Hematopoietic multipotent progenitor cell treated with erythropoietin and hydrocortisone succinate and interleukin-3 and kit ligand, for 6 days (in vitro differentiated cells): ENCODE data around the gene TCF19.

Source experiments
- DNase-seq: peaks from one replicate; pipeline ENCODE4 v3.0.0-alpha.2; 2015

Gene TCF19, protein sequence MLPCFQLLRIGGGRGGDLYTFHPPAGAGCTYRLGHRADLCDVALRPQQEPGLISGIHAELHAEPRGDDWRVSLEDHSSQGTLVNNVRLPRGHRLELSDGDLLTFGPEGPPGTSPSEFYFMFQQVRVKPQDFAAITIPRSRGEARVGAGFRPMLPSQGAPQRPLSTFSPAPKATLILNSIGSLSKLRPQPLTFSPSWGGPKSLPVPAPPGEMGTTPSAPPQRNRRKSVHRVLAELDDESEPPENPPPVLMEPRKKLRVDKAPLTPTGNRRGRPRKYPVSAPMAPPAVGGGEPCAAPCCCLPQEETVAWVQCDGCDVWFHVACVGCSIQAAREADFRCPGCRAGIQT

DNA sequence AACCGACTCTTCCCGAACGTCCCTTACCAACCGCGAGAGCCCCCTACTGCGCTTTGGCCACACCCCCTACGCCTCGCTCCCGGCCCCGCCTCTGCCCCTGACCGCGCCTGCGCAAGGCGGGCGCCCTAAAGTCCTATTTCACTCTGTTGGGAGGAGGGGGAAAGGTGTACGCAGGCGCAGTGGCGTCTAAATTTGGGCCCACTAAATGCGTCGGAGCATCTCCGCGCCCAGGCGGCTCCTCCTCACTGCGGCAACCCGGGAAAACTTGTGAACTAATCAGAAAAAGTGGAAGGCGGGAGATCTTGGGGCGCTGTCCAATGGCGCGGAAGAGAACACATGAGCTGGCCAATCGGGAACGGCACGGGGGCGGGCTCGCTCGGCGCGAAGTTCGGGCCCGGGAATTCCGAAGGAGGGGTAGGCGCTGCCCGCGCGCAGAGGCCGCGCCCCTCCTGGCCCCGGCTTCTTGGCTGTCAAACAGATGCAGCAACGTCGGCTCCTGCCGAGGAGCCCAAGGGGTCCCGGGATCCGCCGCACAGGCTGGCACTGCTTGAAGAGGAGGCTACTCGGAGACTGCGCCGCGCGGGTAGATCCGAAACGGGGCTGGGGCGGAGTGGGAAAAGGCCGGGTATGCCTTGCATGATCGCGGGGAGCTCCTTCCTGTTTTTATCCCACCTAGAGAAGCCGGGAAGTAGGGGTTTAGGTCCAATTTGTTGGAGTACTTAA lies at the start of gene TCF19:
TCF19 (plus strand) TSS at position 450 of the 723 bp plus-strand sequence. CDS start 881 bp downstream, outside the sequence.
- DNase-seq, result peak; percentile 99

DNA sequence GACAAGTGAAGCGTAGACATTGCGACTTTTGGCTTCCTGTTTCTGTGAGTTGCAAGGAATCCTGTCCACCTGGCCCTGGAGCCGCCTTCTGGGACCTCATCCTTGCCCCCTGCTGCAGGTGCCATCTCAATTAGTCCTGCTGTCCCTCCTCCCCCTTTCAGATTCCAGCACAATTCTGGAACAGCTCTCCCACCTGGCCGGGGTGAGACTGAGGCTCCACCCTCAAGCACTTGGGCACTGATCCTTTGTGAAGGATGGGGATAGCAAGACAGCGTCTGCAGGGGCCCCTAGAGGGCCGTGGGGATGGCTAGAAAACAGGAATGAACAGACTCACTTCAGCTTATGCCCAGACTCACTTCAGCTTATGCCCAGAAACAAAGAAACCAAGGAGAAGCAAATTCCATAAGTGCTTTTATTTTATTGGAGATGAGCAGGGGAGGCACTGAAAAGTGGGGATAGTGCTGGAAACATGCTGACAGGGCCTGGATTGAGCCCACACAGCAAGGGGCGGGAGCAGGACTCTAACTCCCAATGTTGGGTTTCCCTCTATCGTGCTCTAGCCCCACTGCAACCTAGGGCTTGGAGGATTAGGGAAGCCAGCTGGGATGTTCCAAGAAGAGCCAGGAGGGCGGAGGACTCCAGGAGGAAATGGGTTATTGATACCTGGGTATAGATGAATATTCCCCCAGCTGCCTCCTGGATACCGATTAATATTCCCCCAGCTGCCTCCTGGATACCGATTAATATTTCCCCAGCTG lies 47.4 kb upstream of the TCF19 start:
- no peak for DNase-seq

DNA sequence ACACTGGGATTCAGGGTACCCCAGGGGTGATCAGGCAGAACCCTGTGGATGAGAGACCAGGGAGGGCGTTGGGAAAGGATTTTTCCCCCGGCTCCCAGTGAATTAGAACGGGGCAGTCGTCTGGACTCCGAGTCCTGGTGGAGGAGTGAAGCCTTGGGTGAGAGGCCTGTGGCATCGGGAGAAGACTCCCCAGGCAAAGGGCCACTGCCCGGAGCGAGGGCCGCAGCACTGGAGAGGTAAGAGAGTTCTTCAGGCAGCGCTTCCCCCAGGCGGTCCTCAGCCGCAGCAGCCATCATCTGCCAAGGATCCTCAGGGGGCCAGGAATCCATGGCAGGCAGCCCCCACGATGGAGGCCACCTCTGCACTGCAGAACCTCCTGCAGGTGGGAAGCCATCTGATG lies 46.7 kb upstream of the TCF19 start:
- no peak for DNase-seq

DNA sequence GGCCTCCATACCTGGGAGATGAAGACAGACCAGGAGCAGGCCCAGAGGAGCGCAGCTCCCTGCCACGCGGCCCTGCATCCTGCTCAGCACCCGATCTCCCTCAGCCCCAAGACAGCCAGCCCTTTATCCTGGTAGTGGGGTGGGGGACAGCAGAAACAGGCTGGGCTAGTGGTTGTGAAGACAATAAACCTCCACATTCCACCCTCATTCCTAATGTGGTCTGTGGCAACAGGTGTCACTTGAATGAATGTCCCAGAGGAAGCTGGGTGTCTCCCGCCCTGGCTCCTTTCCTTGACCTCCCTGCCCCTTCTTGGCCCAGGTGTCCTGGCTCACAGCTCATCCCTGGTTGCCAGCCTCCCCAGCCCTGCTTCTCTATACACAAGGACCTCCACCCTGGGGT lies 45.9 kb upstream of the TCF19 start, which contains the start of gene C6orf15:
C6orf15 (minus strand) TSS at position 98 of the 400 bp plus-strand sequence; CDS start at position 78, 20 bp downstream.
- no peak for DNase-seq

DNA sequence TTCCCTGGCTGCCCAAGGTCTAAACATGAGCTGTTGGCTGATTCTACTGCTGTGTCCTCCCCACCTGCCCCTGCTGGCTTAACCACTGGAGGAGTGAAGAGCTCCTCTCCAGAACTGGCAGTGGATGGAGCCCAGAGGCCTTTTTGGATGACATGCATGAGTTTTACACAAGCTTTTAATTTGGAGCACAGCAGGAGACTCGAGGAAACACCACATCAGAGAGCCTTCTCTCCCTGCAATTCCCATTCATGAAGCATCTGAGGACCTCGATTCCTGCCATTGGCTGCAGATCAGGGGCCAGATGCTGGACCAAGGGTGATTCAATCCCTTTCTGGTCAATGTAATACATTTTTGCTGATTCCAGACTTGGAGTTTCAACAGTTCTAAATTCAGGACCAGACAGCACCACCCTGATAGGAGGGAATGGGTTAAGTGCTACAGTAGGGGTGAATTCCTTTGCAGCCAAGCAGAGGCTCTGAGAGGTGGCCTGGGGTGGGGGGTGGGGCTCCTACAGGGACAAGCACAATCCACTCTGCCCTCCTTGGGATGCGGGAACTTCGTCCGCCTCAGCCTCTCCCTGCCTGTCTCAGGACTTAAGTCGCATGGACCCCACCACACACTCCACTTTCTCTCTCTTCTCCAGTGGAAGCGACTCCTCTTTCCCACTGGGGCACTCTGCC lies 44.4 kb upstream of the TCF19 start:
- DNase-seq, result no peak

DNA sequence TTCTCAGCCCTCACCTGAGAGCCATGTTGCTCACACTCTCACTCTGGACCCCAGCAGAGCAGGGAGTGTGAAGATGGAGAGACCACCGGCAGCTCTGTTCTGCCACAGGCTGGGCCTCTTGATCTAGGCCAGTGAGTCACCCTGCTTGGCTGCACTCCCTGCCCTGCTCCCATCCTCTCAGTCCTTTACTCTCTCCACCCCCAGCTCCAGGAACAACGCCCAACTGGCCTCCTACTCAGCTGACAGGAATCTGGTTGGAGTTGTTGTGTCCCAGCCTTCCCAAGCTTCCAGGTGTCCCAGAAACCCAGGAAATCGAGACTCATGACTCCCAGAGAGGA lies 43.9 kb upstream of the TCF19 start, which contains the start of gene PSORS1C1:
PSORS1C1 (plus strand) TSS at position 260 of the 338 bp plus-strand sequence. CDS start 14,833 bp downstream, outside the sequence.
- no peak for DNase-seq

DNA sequence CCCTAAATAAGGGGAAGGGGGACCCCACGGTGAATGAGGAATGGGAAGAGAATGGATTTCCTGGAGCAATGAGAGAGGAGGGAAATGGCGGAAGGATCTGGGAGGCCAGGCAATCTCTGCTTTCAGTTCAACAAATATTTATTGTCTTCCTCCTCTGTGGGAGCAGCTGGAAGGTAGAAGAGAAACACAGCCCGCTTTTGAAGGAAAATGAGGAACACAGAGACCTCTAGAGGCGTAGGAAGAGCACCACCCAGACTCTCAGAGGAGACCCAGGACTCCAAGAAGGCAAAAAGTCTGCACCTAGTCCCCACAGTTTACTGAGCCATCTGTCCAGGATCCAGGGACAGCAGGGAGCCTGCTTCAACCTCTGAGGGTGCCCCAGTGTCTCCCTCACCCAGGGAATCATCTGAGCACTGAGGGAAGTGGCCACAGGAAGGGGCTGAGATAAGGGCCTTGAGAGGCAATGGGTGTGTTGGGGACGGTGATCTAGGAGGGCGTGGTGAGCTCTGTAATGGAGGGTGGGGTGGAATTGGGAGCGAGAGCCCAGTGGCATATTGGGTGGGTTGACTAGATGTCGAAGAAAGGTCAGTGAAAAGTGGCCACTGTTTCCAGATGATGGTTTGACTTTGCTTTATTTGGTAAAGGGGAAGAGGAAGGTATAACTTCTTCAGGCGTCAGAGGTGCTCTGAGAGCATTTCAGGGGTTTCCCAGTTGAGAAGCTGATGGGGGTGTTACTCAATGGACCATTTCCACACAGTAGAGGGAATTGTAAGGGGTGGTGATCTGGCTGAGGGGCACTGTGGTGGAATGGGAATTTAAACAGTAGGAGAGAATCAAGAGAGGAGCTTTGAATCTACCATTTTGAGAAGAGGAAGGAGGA lies 43.2 kb upstream of the TCF19 start:
- peak; percentile 54 for DNase-seq

DNA sequence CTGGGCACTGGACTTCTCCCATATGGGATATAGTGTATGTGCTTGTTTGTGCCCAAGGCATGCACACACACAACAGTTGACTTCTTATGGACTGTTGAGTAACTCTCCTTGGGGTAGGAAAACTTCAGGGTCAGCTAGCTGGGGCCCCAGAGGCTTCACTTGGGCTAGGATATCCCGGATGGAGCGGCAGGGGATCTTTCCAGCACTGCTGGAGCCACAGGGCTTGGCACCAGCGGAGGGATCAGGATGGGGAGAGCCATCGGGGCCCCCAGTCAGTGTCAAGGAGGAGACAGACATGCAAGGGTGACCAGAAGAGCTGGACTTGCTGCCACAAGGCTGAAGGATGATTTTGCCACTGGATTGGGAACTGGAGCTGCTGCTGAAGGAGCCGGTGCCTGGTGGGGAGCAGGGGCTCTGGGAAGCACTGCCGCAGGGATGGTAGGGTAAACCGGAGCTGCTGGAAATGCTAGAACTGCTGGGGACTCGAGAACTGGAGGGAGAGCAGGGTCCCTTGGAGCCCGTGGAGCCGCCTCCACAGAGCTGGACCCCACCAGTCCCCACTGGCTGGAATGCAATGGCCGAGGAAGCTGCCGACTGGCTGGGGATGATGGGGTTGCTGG lies 42.3 kb upstream of the TCF19 start:
- no peak for DNase-seq

DNA sequence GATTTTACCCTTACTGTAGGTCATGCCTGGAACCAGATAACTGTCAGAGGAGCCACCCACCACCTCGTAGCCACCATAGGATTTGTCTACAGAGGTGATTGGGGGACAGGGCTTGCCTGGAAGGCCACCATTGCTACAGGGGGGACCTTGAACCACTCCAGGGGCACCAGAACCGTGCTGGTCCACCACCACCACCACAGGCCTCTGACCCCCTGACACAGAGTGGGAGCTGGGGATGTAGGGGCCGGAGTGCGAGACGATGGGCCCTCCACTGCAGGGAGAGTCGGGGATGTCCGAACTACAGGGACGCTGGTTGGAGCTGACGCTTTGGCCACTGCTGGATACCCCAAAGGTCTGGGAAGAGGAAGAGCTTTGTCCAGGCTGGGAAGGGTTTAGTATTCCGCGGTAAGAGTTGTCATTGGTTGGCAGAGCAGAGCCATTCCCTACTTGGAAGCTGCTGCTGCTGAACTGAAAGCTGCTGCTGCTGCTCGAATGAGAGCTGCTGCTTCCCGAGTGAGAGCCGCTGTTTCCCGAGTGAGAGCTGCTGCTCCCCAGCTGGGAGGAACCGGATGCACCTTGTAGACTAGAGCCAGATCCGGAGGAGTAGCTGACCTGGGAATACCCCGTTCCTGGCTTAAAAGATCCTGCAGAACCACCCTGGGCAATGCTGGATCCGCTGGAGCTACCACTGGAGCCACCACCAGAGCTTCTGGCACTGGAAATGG lies 41.6 kb upstream of the TCF19 start:
- DNase-seq, result no peak

DNA sequence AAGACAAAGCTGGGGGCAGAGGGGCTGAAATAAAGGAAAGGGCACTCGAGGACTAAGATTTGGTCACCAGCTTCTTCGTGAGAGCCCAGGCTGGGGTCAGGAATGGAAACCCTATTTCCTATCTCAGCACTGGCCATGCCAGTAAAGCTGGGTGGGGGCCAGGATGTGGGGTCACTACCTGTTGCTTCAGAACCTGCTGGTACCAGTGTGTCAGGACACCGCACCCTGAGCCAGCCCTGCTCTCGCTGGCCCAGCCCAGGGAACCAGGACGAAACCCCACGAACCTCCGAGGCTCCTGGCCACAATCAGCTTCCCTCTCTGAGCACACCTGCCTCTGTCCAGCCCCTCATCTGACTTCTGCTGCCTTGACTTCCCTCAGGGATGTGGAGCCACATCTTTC lies 40.2 kb upstream of the TCF19 start:
- no peak for DNase-seq

DNA sequence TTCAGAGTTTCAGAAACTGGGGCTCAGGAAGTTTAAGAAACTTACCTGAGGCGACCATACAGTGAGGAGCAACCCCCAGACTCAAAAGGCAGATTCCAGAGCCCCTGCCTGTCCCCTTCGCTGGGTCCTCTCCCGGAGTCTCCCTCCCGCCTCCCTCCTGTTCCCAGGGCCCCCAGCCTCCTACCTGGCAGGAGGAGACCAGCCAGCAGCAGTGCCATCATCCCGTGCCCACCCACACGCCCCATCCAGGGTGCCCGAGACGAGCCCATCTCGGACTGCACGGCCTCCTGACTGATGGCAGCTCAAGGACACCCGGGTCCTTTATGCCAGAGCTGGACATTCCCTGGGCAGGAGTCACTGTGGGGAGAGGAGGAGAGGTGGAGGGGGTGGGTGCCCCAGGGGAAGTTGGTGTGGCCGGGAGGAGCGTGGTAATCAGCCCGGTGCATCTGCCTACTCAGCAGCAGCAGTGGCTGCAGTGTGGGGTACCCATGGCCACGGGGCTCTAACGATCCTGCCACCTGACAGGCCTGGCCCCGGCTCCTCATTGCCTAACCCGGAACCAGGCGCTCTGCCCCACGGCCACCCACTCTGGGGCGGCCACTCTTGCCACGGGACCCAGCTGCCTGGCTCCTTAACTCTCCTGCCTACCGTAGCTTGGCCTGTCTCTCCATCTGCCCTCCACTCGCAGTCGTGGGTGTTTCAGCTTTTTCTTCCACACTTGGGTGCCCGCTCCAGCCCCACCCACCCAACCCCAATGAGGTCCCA lies 38.1 kb upstream of the TCF19 start, which contains the start of gene CDSN:
CDSN (minus strand) TSS at position 296 of the 765 bp plus-strand sequence; CDS start at position 269, 27 bp downstream.
- DNase-seq, result peak; percentile 48

DNA sequence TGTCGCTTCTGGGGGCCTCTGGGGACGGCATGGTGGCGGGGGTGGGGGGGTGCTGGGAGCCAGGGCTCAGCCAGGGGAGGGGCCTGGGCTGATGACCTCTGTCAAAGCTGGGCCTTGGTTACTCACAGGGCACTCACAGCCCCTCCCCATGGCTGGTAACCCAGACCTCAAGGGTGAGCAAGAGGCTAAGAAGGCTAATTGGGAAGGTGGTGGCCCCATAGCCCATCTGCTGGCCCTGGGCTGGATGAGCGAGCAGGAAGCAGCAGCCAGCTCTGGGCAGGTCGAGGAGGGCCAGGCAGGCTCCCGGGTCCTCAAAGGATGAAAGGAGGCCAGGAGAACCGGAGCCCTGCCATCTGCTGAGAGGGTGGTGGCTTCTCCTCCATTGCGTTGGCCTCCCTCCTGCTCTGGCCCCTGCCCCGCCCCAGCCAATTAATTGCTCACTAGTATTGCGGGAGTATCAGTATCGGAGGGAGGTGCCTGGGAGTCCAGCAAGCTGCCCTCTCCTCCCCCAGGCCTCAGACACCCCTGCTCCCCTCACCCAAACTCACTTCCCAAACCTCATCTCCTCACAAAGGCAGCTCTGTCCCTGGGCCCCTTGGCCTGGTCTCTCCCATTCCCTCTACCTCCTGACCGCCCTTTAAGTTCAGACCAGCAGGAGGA lies 37.1 kb upstream of the TCF19 start:
- no peak for DNase-seq

DNA sequence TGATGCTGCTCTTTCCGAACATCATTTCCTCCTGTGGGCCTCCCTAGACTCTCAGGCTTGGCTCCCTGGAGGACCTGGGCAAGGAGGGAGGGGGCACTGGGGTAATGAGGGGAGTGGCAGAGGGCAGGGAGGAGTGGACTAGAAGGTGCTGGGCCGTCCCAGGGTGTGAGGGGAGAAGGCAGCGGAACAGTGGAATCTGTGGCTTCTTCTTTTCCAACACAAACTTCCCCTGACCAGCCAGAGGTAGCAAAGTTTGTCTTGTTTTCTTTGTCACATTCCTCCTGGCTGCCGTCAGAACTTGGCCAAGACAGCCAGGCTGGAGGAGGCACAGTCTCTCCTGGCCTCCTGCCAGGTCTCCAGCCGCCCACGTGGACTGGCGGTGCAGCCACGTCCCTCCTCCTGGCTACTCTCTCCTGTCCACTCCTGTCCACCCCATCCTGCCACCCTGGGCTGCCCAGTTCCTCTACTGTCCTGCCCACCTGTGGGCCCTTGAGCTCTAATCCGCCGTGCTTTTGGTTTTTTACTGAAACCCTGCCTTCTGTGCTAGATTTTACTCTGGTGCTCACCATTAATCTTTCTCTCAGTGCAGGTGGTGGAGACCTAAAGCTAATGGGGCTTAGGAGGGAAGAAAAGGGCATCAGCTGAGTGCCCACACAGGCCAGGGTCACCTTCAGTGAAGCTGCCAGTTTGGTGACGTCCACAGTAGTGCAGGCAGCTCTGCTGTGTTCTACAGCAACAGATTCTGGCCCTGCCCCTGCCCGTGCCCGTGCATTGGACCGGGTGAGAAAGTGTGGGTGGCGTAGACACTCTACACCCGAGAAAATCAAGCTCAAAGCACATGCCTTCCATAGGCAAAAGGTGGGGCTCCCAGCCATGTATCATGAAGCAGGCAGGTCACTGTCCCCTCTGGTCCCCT lies 35.3 kb upstream of the TCF19 start:
- no peak for DNase-seq

DNA sequence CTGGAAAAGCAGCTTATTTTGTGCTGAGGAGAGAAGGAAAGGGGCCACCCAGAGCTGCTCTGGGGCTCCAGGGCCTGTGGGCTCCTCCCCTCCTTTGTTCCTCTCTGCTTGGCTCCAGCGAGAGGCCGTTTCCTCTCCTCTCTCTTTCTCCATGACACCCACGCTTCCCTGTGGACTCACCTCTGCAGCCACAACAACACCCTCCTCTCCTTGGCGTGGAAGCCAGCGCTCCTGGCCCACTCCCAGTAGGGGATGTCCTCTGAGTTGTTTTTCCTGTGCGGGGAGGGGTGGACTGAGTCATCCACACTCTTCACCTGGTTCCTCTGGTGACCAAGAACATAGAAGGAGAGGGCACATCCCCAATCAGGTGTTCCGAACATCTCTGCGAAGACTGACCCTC lies 33.2 kb upstream of the TCF19 start:
- no peak for DNase-seq

DNA sequence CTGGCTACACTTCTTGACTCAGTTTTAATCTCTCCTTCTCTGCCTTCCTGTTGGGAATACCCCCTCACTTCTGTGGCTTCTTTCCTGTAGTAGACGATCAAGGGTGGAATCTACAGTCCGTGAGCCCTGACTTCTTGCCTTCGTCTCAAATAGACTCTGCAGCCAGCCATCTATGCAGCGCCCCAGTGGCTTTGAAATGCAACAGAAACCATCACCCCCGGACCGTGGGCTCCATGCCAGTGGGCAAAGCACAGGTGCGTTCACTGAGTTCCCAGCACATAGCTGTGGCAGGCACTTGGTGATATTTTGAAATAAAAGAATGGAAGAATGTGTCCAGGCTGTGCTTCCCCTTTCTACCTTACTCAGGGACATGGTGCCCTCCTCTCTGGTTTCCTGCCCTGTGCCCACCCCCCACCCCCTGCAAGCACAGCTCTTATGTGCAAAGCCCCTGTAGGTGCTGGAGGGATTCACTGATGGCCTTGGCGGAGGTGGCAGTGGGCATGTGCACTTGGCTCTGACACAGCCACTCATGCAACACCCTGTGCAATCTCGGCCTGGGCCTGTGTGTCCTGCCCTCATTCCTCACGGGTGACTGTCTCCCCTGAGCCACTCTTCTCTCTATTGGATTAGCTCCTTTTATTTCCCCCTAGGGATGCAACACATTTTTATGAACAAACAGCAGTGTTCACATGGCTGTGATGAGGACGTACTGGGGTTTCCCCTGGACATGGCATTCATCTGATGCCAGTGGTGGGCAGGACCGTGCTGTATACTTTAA lies 32.6 kb upstream of the TCF19 start:
- DNase-seq, result no peak

DNA sequence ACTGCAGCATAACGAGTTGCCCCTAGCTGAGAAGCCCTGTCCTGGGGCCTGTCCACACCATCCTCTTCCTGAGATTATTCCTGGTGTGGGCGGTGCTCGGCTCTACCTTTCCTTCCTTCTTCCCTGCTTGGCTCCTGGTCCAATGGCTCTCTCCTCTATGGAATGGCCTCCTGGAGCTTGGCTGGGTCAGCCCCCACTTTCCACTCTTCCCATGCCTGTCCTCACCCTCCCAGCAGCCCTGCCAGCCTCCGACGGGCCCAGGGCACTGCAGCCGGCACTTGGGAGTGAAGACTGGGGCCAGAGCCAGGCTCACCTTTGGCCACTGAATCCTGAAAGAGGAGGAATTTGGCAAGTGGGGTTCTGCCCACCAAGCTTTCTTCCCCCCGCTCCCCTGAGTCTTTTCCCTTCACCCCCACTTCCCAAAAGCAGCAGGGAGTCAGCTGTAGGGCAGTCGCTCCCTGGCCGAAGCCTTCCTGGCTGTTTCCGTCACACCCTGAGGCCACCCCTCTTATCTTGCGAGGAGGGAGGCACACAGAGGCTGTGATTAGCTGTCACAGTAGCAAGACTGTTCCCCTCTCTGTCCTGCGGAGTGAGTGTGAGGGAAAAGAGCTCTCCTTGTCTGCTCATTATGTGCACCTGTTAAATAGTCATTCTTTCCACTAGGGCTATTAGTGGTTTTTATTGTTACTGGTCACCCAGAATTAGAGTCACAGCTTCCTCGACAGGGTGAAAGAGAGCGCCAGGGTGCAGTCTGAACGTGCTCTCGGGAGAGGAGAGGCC lies 31.8 kb upstream of the TCF19 start:
- peak; percentile 47 for DNase-seq
